Right lobe of liver (tissue), 6 donors: Measurements from ENCODE around the gene MFN2. TPM values are rescaled to one million over a fixed set of nuclear protein-coding genes. Genes with fewer than 3 reads are reported as not detected.
"Not testable (repeated sequence)": the region's sequence is repeated elsewhere in the genome, so short reads cannot be mapped to it uniquely, and the experiment has no call there.

Experiments
- ATAC-seq, 4 donors: fragments of 200-7000 bp; cut with Tn5 transposase; one replicate each; pipeline ENCODE4 v1.9.1; 2020; ENCODE audit warnings: mild to moderate bottlenecking in 4 of 4, moderate library complexity in 4 of 4
- DNase-seq, 3 donors: peaks; one replicate each; pipeline ENCODE4 v3.0.0-alpha.2; 2020
- H3K27ac ChIP-seq, 3 donors: fragments of 200-600 bp; one replicate each; pipeline ENCODE4 v1.8.0; 2022
- H3K27me3 ChIP-seq, 2 donors: fragments of 200-600 bp; one replicate each; pipeline ENCODE4 v1.8.0; 2022
- H3K36me3 ChIP-seq, 4 donors: fragments of 200-600 bp; sonication (generic) in 1 of 4; one replicate each; pipeline versions ENCODE4 v1.5.1 to v1.8.0; 2017 to 2022; ENCODE audit warnings: control low read depth in 1 of 4
- H3K4me1 ChIP-seq, 4 donors: fragments of 200-600 bp; sonication (generic) in 1 of 4; one replicate each; pipeline versions ENCODE4 v1.5.1 to v1.8.0; 2017 to 2022; ENCODE audit warnings: control low read depth in 1 of 4
- H3K4me3 ChIP-seq, 3 donors: fragments of 200-600 bp; one replicate each; pipeline ENCODE4 v1.8.0; 2022
- H3K9me3 ChIP-seq, 4 donors: fragments of 200-600 bp; sonication (generic) in 1 of 4; one replicate each; pipeline versions ENCODE4 v1.5.1 to v1.8.0; 2017 to 2022; ENCODE audit warnings: control low read depth in 1 of 4
- CTCF ChIP-seq, 4 donors: fragments of 200-600 bp in 3 of 4; fragments of 450-650 bp in 1 of 4; IDR thresholded peaks; one replicate each; pipeline versions ENCODE4 v1.5.1 to v1.8.0; 2016 to 2022; ENCODE audit warnings: antibody characterized with exemption in 4 of 4, mild to moderate bottlenecking in 2 of 4
- POLR2A ChIP-seq: fragments of 450-650 bp; IDR thresholded peaks from one replicate; pipeline ENCODE4 v1.6.1; 2017; ENCODE audit warnings: antibody characterized with exemption, mild to moderate bottlenecking
- WGBS: methylation state at CpG from one replicate; pipeline ENCODE4 v1.1.6; 2018; ENCODE audit warnings: low coverage, low lambda C conversion rate; ENCODE audit not compliant: insufficient coverage; ENCODE audit errors: missing lambda C conversion rate; 5-methylcytosine and 5-hydroxymethylcytosine counted together
- intact Hi-C, 2 donors: fragments of 100-400 bp; cut with DNase I; formaldehyde crosslinking; loops; one replicate each; pipeline versions ENCODE4 v1.11.2 to v1.14.1; 2022
- total RNA-seq, 6 experiments: library from RNA; depleted of rRNA in 2 of 6; stranded (reverse); fragments of >200 nt in 2 of 6; fragmentation: NEBNext Ultra II Directional in 3 of 6; extraction: Animal tissue kit (Norgen Biotek cat#: 25700) in 3 of 6; gene quantifications; one replicate each; pipeline versions ENCODE4 v1.1.0 to v1.2.4, GENCODE V29; 2016 to 2023
- donor health status: DM: no; HTN: yes; CAD: no.
- donor health status: DM: no; HTN: no; CAD: no.
- donor health status: DM: no; HTN: no; CAD: no.
- donor health status: DM: no; HTN: yes; CAD: no.
- donor health status: DM: no; HTN: yes; CAD: no.

MFN2 gene
- total RNA-seq, 6 experiments from 2014 or later = 46.2 to 64.0 (median 61.7) TPM

GRCh38 chr1:12039164-12039525 lies 58.9 kb downstream of the MFN2 start:
- Histone ChIP-seq H3K27ac (no peak overlapping the region), H3K4me3 (no peak overlapping the region), H3K36me3 (no peaks in the 10 kb centered on the region), H3K4me1 (no peaks in the 10 kb centered on the region), H3K9me3 (no peaks in the 10 kb centered on the region), H3K27me3 (no peaks in the 10 kb centered on the region)
- ATAC-seq (no peak), DNase-seq (no peak)
- no peak for TF ChIP-seq CTCF (IDR thresholded peaks at IDR 0.05)
- no peak for TF ChIP-seq POLR2A
- WGBS = 60% methylated on average over 1 of the region's 2 CpGs
- intact Hi-C loops = no loop called here

DNA sequence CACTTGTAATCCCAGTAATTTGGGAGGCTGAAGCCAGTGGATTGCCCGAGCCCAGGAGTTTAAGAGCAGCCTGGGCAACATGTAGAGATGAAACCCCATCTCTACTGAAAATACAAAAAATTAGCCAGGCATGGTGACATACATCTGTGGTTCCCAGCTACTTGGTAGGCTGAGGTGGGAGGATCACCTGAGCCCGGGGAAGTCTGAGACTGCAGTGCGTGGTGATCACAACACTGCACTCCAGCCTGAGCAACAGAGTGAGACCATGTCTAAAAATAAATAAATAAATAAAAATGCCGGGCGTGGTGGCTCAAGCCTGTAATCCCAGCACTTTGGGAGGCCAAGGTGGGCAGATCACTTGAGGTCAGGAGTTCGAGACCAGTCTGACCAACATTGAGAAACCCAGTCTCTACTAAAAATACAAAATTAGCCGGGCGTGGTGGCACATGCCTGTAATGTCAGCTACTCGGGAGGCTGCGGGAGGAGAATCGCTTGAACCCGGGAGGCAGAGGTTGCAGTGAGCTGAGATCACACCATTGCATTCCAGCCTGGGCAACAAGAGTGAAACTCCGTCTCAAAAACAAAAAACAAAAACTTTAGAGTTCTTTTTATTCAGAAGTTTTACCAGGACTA lies 59.7 kb downstream of the MFN2 start:
- ATAC-seq, H3K4me3 ChIP-seq, H3K4me1 ChIP-seq, H3K36me3 ChIP-seq, H3K27ac ChIP-seq, H3K9me3 ChIP-seq, intact Hi-C loops, H3K27me3 ChIP-seq, DNase-seq: not testable (repeated sequence)
- WGBS = 87% methylated on average over 12 of the region's 13 CpGs

DNA sequence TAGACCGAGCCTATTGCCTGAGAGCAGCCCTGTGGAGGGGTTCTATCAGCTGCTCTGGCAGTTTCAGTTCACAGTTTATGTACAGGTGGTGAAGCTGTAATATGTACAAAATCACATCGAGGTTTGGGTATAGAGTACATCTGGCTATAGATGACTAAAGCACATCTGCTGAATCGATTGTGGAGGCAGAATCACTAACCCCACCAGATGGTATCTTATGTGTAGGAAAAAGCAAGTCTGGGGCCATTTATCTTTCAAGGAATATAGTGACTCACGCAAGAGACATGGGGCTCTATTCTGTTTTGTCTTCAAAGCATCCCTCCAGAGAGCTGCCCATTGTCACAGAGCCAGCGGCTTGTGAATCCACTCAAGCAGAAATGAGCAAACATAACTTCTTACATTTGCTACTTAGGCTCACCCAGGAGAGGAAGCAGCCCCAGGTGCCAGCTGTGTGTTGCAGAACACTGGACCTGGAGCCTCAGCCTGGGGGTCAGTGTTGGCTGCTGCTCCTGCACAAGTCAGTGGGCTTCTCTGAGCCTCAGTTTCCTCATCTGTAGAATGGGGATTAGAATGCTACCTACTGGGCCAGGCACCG lies 60.3 kb downstream of the MFN2 start:
- Histone ChIP-seq H3K27ac (no peak overlapping the region), H3K4me1 (no peaks in the 10 kb centered on the region), H3K9me3 (no peaks in the 10 kb centered on the region), H3K4me3 (no peak overlapping the region), H3K36me3 (no peaks in the 10 kb centered on the region), H3K27me3 (no peaks in the 10 kb centered on the region)
- DNase-seq = no peak
- 69% methylated on average over 6 of the region's 6 CpGs for WGBS
- TF ChIP-seq CTCF (IDR thresholded peaks at IDR 0.05) (no peak), POLR2A (no peak)
- intact Hi-C loops = no loop called here
- ATAC-seq = no peak

DNA sequence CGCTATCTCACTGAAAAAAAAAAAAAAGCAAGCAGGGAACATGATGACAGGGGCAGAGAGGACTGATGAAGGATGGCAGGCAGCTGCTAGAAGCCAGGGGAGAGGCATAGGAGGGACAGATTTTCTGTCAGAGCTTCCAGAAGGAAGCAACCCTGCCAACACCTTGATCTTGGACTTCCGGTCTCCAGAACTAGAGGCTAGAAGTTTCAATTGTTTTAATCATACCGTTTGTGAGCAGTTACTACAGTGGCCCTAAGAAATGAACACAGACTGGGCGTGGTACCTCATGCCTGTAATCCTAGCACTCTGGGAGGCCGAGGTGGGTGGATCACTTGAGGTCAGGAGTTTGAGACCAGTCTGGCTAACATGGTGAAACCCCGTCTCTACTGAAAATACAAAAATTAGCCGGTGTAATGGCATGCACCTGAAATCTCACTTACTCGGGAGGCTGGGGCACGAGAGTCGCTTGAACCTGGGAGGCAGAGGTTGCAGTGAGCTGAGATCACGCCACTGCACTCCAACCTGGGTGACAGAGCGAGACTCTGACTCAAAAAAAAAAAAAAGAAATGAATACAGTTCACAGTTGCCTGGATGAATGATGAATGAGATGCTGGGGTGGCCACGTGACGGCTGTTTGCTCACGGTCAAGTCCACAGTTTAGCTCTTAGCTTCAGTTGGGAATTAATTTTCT lies 64.1 kb downstream of the MFN2 start:
- H3K9me3 ChIP-seq, H3K4me1 ChIP-seq, H3K27ac ChIP-seq, H3K4me3 ChIP-seq, DNase-seq, H3K27me3 ChIP-seq, intact Hi-C loops, H3K36me3 ChIP-seq, ATAC-seq: not testable (repeated sequence)
- WGBS = 83% methylated on average over 11 of the region's 15 CpGs

DNA sequence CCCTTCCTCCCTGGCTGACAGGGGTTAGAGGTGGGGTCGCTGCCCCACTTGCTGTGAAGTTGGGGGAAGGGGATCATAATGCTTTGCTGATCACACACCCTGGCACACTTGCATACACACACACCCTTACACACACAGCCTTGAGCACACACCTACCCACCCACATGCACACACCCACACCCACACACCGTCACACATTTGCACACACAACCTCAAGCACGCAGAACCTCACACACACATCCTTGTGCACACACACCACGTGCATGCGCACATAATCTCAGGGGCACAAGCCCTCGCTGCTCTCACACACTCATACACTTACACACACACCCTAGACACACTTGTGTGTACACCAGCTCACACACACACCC lies 66.5 kb downstream of the MFN2 start:
- TF ChIP-seq POLR2A (no peak), CTCF (IDR thresholded peaks at IDR 0.05) (no peak)
- H3K9me3 ChIP-seq = no peaks in the 10 kb centered on the region
- H3K27me3 ChIP-seq = no peaks in the 10 kb centered on the region
- intact Hi-C loops = no loop called here
- 70% methylated on average over 2 of the region's 6 CpGs for WGBS
- H3K27ac ChIP-seq = no peak overlapping the region
- H3K4me3 ChIP-seq = no peak overlapping the region
- H3K4me1 ChIP-seq = no peaks in the 10 kb centered on the region
- H3K36me3 ChIP-seq = no peaks in the 10 kb centered on the region
- ATAC-seq = peak in 1 of 4 donors; percentile 12
- no peak for DNase-seq
